Measurements from ENCODE around the gene RMND5B. TPM values are rescaled to one million over a fixed set of nuclear protein-coding genes. Genes with fewer than 3 reads are reported as not detected.

The RMND5B gene
- 23.6 to 32.0 TPM (median 29.5 TPM) in 5 replicates for total RNA-seq (2022; extraction: Qiagen RNA extraction)

GRCh38 chr5:178130576-178131445 lies at the start of gene RMND5B:
Gene RMND5B, plus strand, starts transcription at chr5:178131014. Its CDS starts 7,106 bp downstream, at chr5:178138120.

DNA sequence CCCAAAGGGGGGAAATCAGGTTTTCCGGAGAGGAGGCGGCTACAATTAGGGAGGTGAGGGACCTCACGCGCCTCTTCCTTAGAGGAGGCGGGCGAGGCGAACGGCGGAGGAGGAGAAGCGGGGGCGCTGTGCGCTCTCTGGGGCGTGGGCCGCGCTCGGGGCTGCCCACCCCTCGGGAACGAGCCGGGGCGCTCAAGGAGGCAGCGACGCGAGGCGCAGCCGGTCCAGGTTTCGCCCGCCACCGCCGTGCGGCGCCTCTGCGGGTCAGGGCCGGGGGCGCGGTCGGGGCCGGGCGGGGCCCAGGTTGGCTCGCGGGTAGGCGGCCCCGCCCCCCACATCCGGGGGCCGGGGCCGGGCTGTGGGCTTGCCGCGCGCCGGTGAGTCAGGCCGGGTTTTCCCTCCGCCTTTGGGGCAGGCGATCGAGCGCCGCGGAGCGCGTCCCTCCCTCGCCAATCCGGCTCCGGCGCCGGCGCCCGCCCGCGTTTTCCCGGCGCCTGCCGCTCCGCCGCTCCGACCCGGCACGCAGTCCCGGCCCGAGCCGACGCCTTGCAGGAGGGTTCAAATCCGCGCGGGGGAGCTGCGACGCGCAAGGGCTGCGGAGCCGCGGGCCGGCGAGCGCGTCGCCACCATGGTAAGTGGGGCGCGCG lies 17.6 kb upstream of the RMND5B start, which contains the start of gene N4BP3:
Gene N4BP3, plus strand, starts transcription at position 392 of the 647 bp plus-strand sequence. CDS start 6,052 bp downstream, outside the sequence.

DNA sequence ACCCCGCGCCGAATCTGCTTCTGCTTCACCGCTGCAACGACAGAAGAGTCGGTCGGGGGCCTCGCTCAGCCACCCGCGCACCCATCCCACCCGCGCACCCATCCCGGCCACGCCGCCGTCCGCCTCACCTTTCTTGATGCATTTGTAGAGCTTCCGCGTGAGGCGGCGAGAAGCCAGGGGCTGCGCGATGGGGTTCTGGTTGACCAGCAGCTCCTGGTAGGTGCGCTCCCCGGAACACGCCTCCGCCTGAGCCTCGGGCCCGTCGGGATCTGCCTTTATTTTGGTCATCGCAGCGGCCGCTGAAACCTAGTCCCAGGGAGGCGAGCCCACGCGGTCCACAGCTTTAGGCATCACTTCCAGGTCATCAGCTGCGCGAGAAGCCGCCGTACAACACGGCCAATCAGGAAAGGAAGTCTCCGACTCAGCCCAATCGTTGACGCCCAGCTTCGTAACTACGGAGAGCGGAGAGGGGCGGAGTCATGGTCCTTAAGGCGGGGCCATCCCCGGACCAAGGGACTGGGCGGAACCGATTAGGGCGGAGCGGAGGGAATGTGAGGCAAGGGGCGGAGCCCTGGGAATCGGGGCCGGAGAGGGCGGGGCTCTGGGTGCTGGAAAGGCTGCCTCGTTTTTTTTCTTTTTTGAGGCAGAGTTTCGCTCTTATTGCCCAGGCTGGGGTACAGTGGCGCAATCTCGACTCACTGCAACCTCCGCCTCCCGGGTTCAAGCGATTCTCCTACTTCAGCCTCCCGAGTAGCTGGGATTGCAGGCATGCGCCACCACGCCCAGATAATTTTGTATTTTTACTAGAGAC lies 22.9 kb downstream of the RMND5B start, which contains the start of gene NHP2:
Gene NHP2, minus strand, starts transcription at position 356 of the 811 bp plus-strand sequence. Its CDS starts 68 bp downstream, at position 288.

DNA sequence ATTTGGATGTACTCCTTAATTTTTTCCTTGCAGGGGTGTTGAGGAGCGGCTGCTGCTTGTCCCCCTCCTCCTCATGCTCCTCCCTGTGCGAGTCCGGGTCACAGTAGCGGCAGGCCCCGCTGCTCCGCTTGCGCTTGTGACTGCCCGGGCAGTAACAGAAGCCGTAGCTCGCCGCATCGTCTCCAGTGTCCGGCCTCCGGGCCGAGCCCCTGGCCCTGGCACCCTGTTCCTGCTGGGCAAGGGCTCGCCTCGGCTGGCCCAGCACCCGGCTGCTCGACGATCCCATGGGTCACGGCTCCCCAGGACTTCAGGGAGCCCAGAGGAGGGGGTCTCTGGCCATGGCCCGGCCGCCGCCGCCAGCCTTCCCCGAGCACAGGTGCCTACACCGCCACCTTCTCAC lies 56.2 kb downstream of the RMND5B start, which contains the start of gene GMCL2:
Gene GMCL2, minus strand, starts transcription at position 358 of the 400 bp plus-strand sequence. Its CDS starts 72 bp downstream, at position 286.

Other genes with a start within 250 kb of the RMND5B start
- 0.06 to 0.34 TPM (median 0.12 TPM) in 3 of 5 replicates, not detected in the others for gene PROP1, start 134.8 kb upstream of the RMND5B start, total RNA-seq (2022; extraction: Qiagen RNA extraction)
- gene N4BP3, start 17.5 kb upstream of the RMND5B start, total RNA-seq (2022; extraction: Qiagen RNA extraction) = 0.77 to 1.1 TPM (median 1.0 TPM) in 5 replicates
- 387 to 490 TPM (median 405 TPM) in 5 replicates for gene NHP2, start 22.9 kb downstream of the RMND5B start, total RNA-seq (2022; extraction: Qiagen RNA extraction)
- gene GMCL2, start 56.4 kb downstream of the RMND5B start, total RNA-seq (2022; extraction: Qiagen RNA extraction) = not detected in 5 replicates
- gene HNRNPAB, start 73.5 kb downstream of the RMND5B start, total RNA-seq (2022; extraction: Qiagen RNA extraction) = 303 to 325 TPM (median 313 TPM) in 5 replicates
- gene PHYKPL, start 101.8 kb downstream of the RMND5B start, total RNA-seq (2022; extraction: Qiagen RNA extraction) = 6.1 to 9.4 TPM (median 8.9 TPM) in 5 replicates